Osteocyte (in vitro differentiated cells): ENCODE measurements around the gene NUBP2. TPM values are rescaled to one million over a fixed set of nuclear protein-coding genes. Genes with fewer than 3 reads are reported as not detected.

Experiments
- DNase-seq: peaks from one replicate; pipeline ENCODE4 v3.0.0; 2021; ENCODE audit warnings: mixed read lengths; ENCODE audit not compliant: unreplicated experiment; ENCODE audit errors: extremely low spot score
- H3K27ac Mint-ChIP-seq: one replicate; pipeline ENCODE4 v1.8.0; 2021; ENCODE audit warnings: mild to moderate bottlenecking, mixed read lengths; ENCODE audit not compliant: unreplicated experiment
- H3K27me3 Mint-ChIP-seq: one replicate; pipeline ENCODE4 v1.8.0; 2021; ENCODE audit warnings: mixed read lengths; ENCODE audit not compliant: unreplicated experiment
- H3K36me3 Mint-ChIP-seq: one replicate; pipeline ENCODE4 v1.8.0; 2021; ENCODE audit warnings: mixed read lengths; ENCODE audit not compliant: unreplicated experiment
- H3K4me1 Mint-ChIP-seq: one replicate; pipeline ENCODE4 v1.8.0; 2021; ENCODE audit warnings: mixed read lengths; ENCODE audit not compliant: unreplicated experiment
- H3K4me3 Mint-ChIP-seq: one replicate; pipeline ENCODE4 v1.8.0; 2021; ENCODE audit warnings: mild to moderate bottlenecking, moderate library complexity, mixed read lengths; ENCODE audit not compliant: unreplicated experiment
- H3K9me3 Mint-ChIP-seq: one replicate; pipeline ENCODE4 v1.8.0; 2021; ENCODE audit warnings: mixed read lengths; ENCODE audit not compliant: unreplicated experiment
- total RNA-seq: library from RNA; stranded (reverse); gene quantifications from 2 replicates; pipeline ENCODE4 v1.2.1, GENCODE V29; 2021
- TF ChIP-seq, protein P1 (sequence below): fragments of 200-600 bp; sonication (generic); IDR thresholded peaks from 2 replicates; pipeline ENCODE4 v1.5.0; 2021; ENCODE audit warnings: antibody characterized with exemption, mild to moderate bottlenecking, moderate library complexity

Gene NUBP2
- total RNA-seq, 1 donor from 2014 or later: 56.3 TPM

DNA sequence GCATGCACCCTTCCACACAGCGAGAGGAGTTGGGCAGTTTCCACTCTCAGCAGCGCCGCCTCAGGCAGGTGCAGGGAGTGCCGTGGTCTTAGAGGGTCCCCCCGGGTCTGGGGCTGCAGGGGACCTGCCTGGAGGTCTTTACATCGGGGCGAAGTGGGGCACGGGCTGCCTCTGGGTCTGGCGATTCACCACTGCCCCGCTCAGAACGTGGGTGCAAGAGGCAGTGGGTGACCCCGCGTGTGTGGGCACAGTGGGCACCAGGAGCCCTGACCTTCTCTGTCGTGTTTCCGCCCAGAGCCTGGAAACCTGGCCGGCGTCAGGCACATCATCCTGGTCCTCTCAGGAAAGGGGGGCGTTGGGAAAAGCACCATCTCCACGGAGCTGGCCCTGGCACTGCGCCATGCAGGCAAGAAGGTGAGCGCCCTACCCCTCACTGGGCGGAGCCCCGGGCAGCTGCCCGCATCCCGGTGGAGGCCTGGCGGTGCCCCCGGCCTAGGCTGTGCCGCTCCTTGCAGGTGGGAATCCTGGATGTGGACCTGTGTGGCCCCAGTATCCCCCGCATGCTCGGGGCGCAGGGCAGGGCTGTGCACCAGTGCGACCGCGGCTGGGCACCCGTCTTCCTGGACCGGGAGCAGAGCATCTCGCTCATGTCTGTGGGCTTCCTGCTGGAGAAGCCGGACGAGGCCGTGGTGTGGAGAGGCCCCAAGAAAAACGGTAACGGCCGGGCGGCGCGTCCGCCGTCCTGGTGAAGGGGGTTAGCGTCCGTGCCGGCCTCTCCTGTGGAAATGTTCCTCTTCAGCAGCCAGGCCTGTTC is 3.7 kb downstream of the NUBP2 start:
- Mint-ChIP-seq H3K36me3 (peaks cover 5% of the 10 kb centered on the region), H3K4me1 (peaks cover 18% of the 10 kb centered on the region), H3K4me3 (no peak overlapping the region), H3K27ac (no peak overlapping the region), H3K9me3 (no peaks in the 10 kb centered on the region), H3K27me3 (no peaks in the 10 kb centered on the region)
- no peak for DNase-seq
- TF ChIP-seq, protein P1, sequence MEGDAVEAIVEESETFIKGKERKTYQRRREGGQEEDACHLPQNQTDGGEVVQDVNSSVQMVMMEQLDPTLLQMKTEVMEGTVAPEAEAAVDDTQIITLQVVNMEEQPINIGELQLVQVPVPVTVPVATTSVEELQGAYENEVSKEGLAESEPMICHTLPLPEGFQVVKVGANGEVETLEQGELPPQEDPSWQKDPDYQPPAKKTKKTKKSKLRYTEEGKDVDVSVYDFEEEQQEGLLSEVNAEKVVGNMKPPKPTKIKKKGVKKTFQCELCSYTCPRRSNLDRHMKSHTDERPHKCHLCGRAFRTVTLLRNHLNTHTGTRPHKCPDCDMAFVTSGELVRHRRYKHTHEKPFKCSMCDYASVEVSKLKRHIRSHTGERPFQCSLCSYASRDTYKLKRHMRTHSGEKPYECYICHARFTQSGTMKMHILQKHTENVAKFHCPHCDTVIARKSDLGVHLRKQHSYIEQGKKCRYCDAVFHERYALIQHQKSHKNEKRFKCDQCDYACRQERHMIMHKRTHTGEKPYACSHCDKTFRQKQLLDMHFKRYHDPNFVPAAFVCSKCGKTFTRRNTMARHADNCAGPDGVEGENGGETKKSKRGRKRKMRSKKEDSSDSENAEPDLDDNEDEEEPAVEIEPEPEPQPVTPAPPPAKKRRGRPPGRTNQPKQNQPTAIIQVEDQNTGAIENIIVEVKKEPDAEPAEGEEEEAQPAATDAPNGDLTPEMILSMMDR: no peak

DNA sequence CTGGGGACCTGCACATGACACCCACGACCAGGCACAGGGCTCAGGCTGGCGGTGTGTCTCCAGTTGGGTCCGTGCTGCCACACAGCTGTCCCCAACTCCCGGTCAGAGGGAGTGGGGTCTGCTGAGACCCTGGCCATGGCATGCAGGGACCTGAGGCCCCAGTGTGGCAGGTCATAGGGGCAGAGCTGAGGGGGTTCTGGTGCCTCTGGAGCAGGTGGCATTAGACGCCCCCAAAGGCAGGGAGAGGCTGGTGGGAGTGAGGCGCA is 4.2 kb downstream of the NUBP2 start:
- H3K27ac Mint-ChIP-seq: no peak overlapping the region
- peaks cover 5% of the 10 kb centered on the region for H3K36me3 Mint-ChIP-seq
- TF ChIP-seq, protein P1: no peak
- no peak overlapping the region for H3K4me3 Mint-ChIP-seq
- peaks cover 13% of the 10 kb centered on the region for H3K4me1 Mint-ChIP-seq
- no peaks in the 10 kb centered on the region for H3K27me3 Mint-ChIP-seq
- no peak for DNase-seq
- no peaks in the 10 kb centered on the region for H3K9me3 Mint-ChIP-seq

DNA sequence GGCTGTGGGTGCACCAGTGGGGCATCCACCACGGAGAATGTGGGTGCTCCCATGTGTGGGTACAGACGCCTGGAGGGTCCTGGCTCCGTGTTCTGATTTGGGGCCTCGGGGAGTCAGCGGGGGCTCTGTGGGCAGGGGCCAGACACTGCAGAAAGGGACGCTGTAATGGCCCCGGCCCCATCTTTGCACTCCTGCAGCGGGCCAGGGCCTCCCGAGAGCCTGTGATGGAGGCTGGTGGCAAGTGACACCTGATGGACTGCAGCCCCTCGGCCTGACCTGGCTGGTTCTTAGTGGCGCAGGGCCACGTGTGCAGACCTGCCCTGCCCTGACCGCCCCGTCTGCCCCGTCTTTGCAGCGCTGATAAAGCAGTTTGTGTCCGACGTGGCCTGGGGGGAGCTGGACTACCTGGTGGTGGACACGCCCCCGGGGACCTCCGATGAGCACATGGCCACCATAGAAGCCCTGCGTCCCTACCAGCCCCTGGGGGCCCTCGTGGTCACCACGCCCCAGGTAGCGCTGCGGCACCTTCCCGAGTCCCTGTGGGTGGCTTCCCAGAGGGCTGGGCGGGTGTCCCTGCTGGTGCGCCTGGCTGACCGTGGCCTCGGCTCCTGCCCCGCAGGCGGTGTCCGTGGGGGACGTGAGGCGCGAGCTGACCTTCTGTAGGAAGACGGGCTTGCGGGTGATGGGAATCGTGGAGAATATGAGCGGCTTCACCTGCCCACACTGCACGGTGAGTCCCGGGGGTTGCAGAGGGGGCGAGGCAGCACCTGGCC is 4.7 kb downstream of the NUBP2 start:
- no peak overlapping the region for H3K27ac Mint-ChIP-seq
- peaks cover 5% of the 10 kb centered on the region for H3K36me3 Mint-ChIP-seq
- no peaks in the 10 kb centered on the region for H3K27me3 Mint-ChIP-seq
- no peak for DNase-seq
- H3K9me3 Mint-ChIP-seq: no peaks in the 10 kb centered on the region
- peaks cover 13% of the 10 kb centered on the region for H3K4me1 Mint-ChIP-seq
- H3K4me3 Mint-ChIP-seq: no peak overlapping the region
- TF ChIP-seq, protein P1: no peak

DNA sequence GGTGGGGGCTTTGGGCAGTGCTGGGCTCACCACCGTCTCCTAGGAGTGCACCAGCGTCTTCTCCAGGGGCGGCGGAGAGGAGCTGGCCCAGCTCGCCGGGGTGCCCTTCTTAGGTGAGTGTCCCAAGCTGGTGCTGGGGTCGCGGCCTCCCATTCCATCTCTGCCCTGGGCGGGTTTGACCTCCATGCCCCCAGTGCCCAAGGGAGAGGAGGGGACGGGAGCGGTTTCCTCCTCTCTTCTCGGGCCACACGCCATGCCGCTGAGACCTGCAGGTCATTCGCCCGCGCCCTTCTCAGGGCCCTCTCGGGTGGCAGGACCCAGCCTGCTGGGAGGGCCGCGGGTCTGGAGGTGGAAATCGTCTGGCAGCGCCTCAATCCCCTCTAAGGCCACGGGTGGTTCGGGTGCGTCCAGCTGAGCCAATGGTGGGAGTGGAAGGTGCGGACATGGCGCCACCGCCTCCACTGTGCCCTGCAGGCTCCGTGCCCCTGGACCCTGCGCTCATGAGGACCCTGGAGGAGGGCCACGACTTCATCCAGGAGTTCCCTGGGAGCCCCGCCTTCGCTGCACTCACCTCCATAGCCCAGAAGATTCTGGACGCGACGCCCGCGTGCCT is 5.4 kb downstream of the NUBP2 start:
- peaks cover 5% of the 10 kb centered on the region for H3K36me3 Mint-ChIP-seq
- TF ChIP-seq, protein P1: no peak
- no peaks in the 10 kb centered on the region for H3K9me3 Mint-ChIP-seq
- H3K4me1 Mint-ChIP-seq: peaks cover 11% of the 10 kb centered on the region
- H3K4me3 Mint-ChIP-seq: no peak overlapping the region
- H3K27me3 Mint-ChIP-seq: no peaks in the 10 kb centered on the region
- no peak overlapping the region for H3K27ac Mint-ChIP-seq
- no peak for DNase-seq

DNA sequence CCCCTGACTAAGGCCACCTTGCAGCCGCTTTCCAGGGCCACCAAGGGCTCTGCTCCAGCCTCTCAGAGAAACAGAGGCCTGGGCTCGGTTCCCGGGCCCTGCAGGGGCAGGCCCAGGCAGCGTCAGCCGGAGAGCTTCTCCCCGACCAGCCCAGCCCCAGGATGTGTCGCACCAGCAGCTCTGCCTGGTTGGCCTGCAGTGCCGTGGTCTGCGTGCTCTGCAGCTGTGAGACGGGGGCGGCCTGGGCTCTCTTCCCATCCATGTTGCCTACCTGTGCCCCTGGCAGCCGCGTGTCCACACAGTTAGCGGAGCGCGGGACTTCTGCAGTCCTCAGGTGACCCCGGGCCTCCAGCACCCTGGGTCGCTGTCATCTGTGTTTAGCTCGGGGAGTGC is 5.9 kb downstream of the NUBP2 start:
- Mint-ChIP-seq H3K4me3 (no peak overlapping the region), H3K27ac (no peak overlapping the region), H3K9me3 (no peaks in the 10 kb centered on the region), H3K27me3 (no peaks in the 10 kb centered on the region), H3K36me3 (peaks cover 5% of the 10 kb centered on the region), H3K4me1 (peaks cover 6% of the 10 kb centered on the region)
- TF ChIP-seq, protein P1: no peak
- no peak for DNase-seq
